ENCODE data around the gene ALDH7A1. TPM values are rescaled to one million over a fixed set of nuclear protein-coding genes. Genes with fewer than 3 reads are reported as not detected.
A peak's percentile ranks its signal among the peaks of the same experiment; 100 is the strongest.

Gene ALDH7A1
- total RNA-seq, 4 donors from 2014 or later: 2.7 to 6.3 (median 4.7) TPM

DNA sequence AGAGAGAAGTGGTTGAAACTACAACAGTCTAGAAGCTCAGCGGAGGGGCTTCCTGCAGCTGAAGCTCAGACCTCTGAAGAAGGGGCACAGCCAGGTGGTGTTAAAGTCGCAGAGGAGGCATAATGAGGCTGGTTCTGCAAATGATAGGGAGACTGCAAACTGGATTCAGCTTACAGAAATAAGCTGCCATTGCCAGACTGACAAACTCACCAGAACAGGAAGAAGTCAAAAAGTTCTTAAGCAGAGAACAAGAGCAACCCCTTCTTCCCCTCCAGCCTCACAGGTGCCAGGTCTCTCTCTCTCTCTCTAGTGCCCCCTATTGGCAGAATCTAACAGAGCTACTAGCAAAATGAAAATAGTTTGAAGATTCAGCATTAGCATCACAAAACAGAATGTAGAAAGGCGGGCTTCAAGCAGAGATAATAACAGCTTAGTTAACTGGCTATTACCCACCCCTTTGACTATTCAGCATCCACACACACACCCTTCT is 95.1 kb downstream of the ALDH7A1 start:
- peak overlapping the region in 1 of 4 donors; percentile 4 for H3K27ac ChIP-seq
- peaks cover 3 to 8% of the 10 kb centered on the region in 2 donors for H3K4me1 ChIP-seq
- ATAC-seq: no peak
- TF ChIP-seq, protein P1, sequence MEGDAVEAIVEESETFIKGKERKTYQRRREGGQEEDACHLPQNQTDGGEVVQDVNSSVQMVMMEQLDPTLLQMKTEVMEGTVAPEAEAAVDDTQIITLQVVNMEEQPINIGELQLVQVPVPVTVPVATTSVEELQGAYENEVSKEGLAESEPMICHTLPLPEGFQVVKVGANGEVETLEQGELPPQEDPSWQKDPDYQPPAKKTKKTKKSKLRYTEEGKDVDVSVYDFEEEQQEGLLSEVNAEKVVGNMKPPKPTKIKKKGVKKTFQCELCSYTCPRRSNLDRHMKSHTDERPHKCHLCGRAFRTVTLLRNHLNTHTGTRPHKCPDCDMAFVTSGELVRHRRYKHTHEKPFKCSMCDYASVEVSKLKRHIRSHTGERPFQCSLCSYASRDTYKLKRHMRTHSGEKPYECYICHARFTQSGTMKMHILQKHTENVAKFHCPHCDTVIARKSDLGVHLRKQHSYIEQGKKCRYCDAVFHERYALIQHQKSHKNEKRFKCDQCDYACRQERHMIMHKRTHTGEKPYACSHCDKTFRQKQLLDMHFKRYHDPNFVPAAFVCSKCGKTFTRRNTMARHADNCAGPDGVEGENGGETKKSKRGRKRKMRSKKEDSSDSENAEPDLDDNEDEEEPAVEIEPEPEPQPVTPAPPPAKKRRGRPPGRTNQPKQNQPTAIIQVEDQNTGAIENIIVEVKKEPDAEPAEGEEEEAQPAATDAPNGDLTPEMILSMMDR (IDR thresholded peaks at IDR 0.05 in 4 of 5, conservative IDR thresholded peaks at IDR 0.05 in 1 of 5): peak in 2 of 5 experiments; percentile 32 to 48
- no peak for TF ChIP-seq POLR2A (IDR thresholded peaks at IDR 0.05)
- H3K36me3 ChIP-seq: no peaks in the 10 kb centered on the region
- DNase-seq: no peak
- H3K9me3 ChIP-seq: no peaks in the 10 kb centered on the region
- intact Hi-C loops (cut with DNase I; ENCODE audit: low total_unique reads): no loop called here
- in situ Hi-C loops (cut with MboI; ENCODE audit: low sequenced_read_pairs in 4 of 4): no loop called here
- no peaks in the 10 kb centered on the region for H3K27me3 ChIP-seq
- H3K4me3 ChIP-seq: no peak overlapping the region

DNA sequence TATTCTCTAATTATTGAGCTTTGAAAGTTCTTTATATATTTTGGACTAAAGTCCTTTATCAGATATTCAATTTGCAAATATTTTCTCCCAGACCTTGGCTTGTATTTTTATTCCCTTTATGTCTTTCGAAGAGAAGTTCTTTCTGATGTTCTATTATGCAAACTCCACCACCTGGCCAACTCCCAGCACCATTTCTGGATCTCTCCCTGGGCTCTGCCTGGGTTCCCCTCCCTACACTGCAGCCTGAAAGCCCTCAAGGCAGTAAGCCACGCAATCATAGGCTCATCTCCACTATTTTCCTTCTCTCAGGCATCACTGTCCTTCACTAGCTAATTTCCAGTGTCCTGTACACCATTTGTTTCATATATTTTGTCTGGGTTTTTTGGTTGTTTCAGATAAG is 95.7 kb downstream of the ALDH7A1 start:
- in situ Hi-C loops (cut with MboI; ENCODE audit: low sequenced_read_pairs in 4 of 4): no loop called here
- no peaks in the 10 kb centered on the region for H3K27me3 ChIP-seq
- H3K4me1 ChIP-seq: peaks cover under 1 to 7% of the 10 kb centered on the region in 2 donors
- peak overlapping the region in 1 of 4 donors; percentile 4 for H3K27ac ChIP-seq
- H3K4me3 ChIP-seq: no peak overlapping the region
- TF ChIP-seq, protein P1 (IDR thresholded peaks at IDR 0.05 in 4 of 5, conservative IDR thresholded peaks at IDR 0.05 in 1 of 5): no peak
- no peak for TF ChIP-seq POLR2A (IDR thresholded peaks at IDR 0.05)
- no peaks in the 10 kb centered on the region for H3K36me3 ChIP-seq
- H3K9me3 ChIP-seq: no peaks in the 10 kb centered on the region
- DNase-seq: no peak
- no peak for ATAC-seq
- intact Hi-C loops (cut with DNase I; ENCODE audit: low total_unique reads): no loop called here

DNA sequence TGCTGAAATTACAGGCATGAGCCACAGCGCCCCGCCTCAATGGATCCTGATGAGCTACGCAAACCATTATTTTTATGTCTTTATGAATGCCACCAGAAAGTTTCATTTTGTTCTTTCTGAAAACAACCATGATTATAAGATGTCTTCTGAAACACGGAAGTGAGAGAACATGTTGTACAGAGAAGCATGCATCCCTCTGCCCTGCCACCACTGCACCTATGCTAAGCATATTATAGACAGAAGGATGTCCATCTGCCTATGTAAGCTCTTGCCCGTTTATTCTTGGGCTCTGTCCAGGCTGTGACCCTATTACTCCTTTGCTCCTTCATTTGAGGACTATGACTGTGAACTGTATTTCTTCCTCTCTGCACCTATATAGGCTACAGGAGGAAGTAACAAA is 97.5 kb downstream of the ALDH7A1 start:
- no peak for ATAC-seq
- intact Hi-C loops (cut with DNase I; ENCODE audit: low total_unique reads): no loop called here
- H3K36me3 ChIP-seq: no peaks in the 10 kb centered on the region

DNA sequence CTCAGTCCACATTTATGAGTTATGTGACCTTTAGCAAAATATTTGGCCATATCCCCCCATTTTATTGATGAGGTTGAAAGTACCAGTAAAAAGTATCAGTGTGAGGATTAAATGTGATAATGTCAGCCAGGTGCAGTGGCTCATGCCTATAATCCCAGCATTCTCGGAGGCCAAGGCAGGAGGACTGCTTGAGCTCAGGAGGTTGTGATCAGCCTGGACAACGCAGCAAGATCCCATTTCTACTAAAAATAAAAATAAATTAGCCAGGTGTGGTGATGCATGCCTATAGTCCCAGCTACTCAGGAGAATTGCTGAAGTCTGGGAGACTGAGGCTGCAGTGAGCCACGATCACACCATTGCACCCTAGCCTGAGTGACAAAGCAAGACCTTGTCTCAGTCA is 100.6 kb downstream of the ALDH7A1 start:
- intact Hi-C loops (cut with DNase I; ENCODE audit: low total_unique reads) (no loop called here), in situ Hi-C loops (cut with MboI; ENCODE audit: low sequenced_read_pairs in 4 of 4) (no loop called here)
- Histone ChIP-seq H3K27me3 (no peaks in the 10 kb centered on the region), H3K9me3 (no peaks in the 10 kb centered on the region), H3K27ac (no peak overlapping the region), H3K4me1 (no peaks in the 10 kb centered on the region), H3K4me3 (no peak overlapping the region), H3K36me3 (peaks cover 0 to 2% of the 10 kb centered on the region in 2 donors)
- DNase-seq (no peak), ATAC-seq (no peak)
- TF ChIP-seq, protein P1 (IDR thresholded peaks at IDR 0.05 in 4 of 5, conservative IDR thresholded peaks at IDR 0.05 in 1 of 5): no peak
- TF ChIP-seq POLR2A (IDR thresholded peaks at IDR 0.05): no peak

More for the DNA sequence above, 97.5 kb downstream of the ALDH7A1 start:
- no peak overlapping the region for H3K4me3 ChIP-seq
- H3K27ac ChIP-seq: no peak overlapping the region
- in situ Hi-C loops (cut with MboI; ENCODE audit: low sequenced_read_pairs in 4 of 4): no loop called here
- TF ChIP-seq, protein P1 (IDR thresholded peaks at IDR 0.05 in 4 of 5, conservative IDR thresholded peaks at IDR 0.05 in 1 of 5): no peak
- no peak for TF ChIP-seq POLR2A (IDR thresholded peaks at IDR 0.05)
- no peak for DNase-seq
- no peaks in the 10 kb centered on the region for H3K4me1 ChIP-seq
- no peaks in the 10 kb centered on the region for H3K9me3 ChIP-seq
- no peaks in the 10 kb centered on the region for H3K27me3 ChIP-seq

DNA sequence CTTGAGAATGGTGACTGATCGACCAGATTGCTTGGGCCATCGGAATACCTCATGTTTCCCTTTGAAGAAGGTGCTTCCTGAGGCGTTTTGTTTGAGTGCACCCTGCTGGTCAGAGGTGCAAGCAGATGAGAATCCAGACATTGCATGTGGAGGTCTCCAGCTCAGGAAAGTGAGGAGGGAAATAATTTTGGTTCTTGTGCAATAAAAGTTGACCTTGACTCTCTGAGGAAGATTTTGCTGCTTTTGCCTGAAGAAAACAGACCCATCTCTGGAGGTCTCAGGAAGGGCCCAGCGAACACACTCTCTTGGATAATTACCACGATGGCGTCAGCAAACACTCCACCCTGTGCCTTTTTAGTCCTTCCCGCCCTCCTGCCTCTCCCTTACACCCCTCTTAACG is 102.1 kb downstream of the ALDH7A1 start:
- intact Hi-C loops (cut with DNase I; ENCODE audit: low total_unique reads): loop anchor here (2.0 kb wide), 1 partner anchor 138 kb away; no protein-coding TSS in a partner anchor
- Histone ChIP-seq H3K27me3 (no peaks in the 10 kb centered on the region), H3K36me3 (peaks cover 0 to 15% of the 10 kb centered on the region in 2 donors), H3K9me3 (no peaks in the 10 kb centered on the region), H3K4me3 (no peak overlapping the region), H3K27ac (no peak overlapping the region), H3K4me1 (no peaks in the 10 kb centered on the region)
- no peak for DNase-seq
- no peak for ATAC-seq
- in situ Hi-C loops (cut with MboI; ENCODE audit: low sequenced_read_pairs in 4 of 4): no loop called here
- TF ChIP-seq, protein P1 (IDR thresholded peaks at IDR 0.05 in 4 of 5, conservative IDR thresholded peaks at IDR 0.05 in 1 of 5): peak in 3 of 5 experiments; percentile 7 to 37 (median 7)
- TF ChIP-seq POLR2A (IDR thresholded peaks at IDR 0.05): no peak
